IMR-90 (cell line): ENCODE results near the gene PRKRIP1.

ENCODE experiments used
- BHLHE40 ChIP-seq: fragments of 150-350 bp; IDR thresholded peaks from 2 replicates; pipeline ENCODE4 v1.6.1; 2016; ENCODE audit warnings: mild to moderate bottlenecking, low read depth, low read length
- CEBPB ChIP-seq: IDR thresholded peaks from 2 replicates; pipeline ENCODE4 v1.6.1; 2012; ENCODE audit warnings: low read depth, low read length, improper control_type of control experiment
- CHD1 ChIP-seq: IDR thresholded peaks from 2 replicates; pipeline ENCODE4 v1.6.1; 2012; ENCODE audit warnings: low read depth, low read length, improper control_type of control experiment
- CTCF ChIP-seq: conservative IDR thresholded peaks from 2 replicates; pipeline ENCODE4 v1.5.1; 2012; ENCODE audit warnings: mild to moderate bottlenecking, low read depth, low read length, improper control_type of control experiment
- FOS ChIP-seq: fragments of 150-350 bp; IDR thresholded peaks from 2 replicates; pipeline ENCODE4 v1.6.1; 2016; ENCODE audit warnings: low read depth, low read length
- MAZ ChIP-seq: IDR thresholded peaks from 2 replicates; pipeline ENCODE4 v1.6.1; 2012; ENCODE audit warnings: low read depth, mild to moderate bottlenecking, low read length, improper control_type of control experiment, moderate library complexity, borderline replicate concordance
- MXI1 ChIP-seq: IDR thresholded peaks from 2 replicates; pipeline ENCODE4 v1.6.1; 2012; ENCODE audit warnings: low read depth, mild to moderate bottlenecking, low read length, moderate library complexity, borderline replicate concordance
- NFE2L2 ChIP-seq: fragments of 150-350 bp; IDR thresholded peaks from 2 replicates; pipeline ENCODE4 v1.6.1; 2016; ENCODE audit warnings: low read depth, mild to moderate bottlenecking, low read length
- POLR2A ChIP-seq: IDR thresholded peaks from 2 replicates; pipeline ENCODE4 v1.6.1; 2012; ENCODE audit warnings: mild to moderate bottlenecking, low read depth, low read length
- RAD21 ChIP-seq: IDR thresholded peaks from 2 replicates; pipeline ENCODE4 v1.6.1; 2012; ENCODE audit warnings: low read length, improper control_type of control experiment
- RCOR1 ChIP-seq: IDR thresholded peaks from 2 replicates; pipeline ENCODE4 v1.6.1; 2012; ENCODE audit warnings: mild to moderate bottlenecking, low read length, improper control_type of control experiment; ENCODE audit not compliant: insufficient replicate concordance
- RFX5 ChIP-seq: IDR thresholded peaks from 2 replicates; pipeline ENCODE4 v1.8.0; 2012; ENCODE audit warnings: low read depth, mild to moderate bottlenecking, low read length, moderate library complexity
- SMC3 ChIP-seq: fragments of 150-350 bp; IDR thresholded peaks from 2 replicates; pipeline ENCODE4 v1.6.1; 2016; ENCODE audit warnings: low read depth, mild to moderate bottlenecking, antibody characterized with exemption, low read length, moderate library complexity
- USF2 ChIP-seq: fragments of 150-350 bp; IDR thresholded peaks from 2 replicates; pipeline ENCODE4 v1.6.1; 2017; ENCODE audit warnings: mild to moderate bottlenecking, antibody characterized with exemption, low read length, low read depth

GRCh38 chr7:102473271-102473991 is 77.3 kb downstream of the PRKRIP1 start:
- TF ChIP-seq MXI1, result no peak
- no peak for TF ChIP-seq NFE2L2
- no peak for TF ChIP-seq CTCF
- no peak for TF ChIP-seq RCOR1
- TF ChIP-seq POLR2A, result no peak
- no peak for TF ChIP-seq CHD1
- TF ChIP-seq FOS, result no peak
- TF ChIP-seq USF2, result no peak
- no peak for TF ChIP-seq RFX5
- no peak for TF ChIP-seq RAD21
- TF ChIP-seq SMC3, result no peak
- TF ChIP-seq CEBPB, result no peak
- no peak for TF ChIP-seq BHLHE40
- TF ChIP-seq MAZ, result no peak
